Tibial artery (tissue), 4 donors: ENCODE results near the gene PCNT.
"Not testable (repeated sequence)": the region's sequence is repeated elsewhere in the genome, so short reads cannot be mapped to it uniquely, and the experiment has no call there.

Source experiments
- DNase-seq, 2 donors: peaks; one replicate each; pipeline ENCODE4 v3.0.0-alpha.2; 2019
- H3K27ac ChIP-seq, 2 donors: fragments of 200-600 bp; sonication (generic) in 1 of 2; 1 replicate in 1 of 2; 2 replicates in 1 of 2; pipeline ENCODE4 v1.5.1; 2018 to 2019; ENCODE audit warnings: mild to moderate bottlenecking in 1 of 2
- H3K27me3 ChIP-seq, 2 donors: fragments of 200-600 bp; sonication (generic) in 1 of 2; one replicate each; pipeline versions ENCODE4 v1.5.1 to v1.6.0; 2016 to 2019
- H3K36me3 ChIP-seq, 3 donors: fragments of 200-600 bp; sonication (generic) in 2 of 3; one replicate each; pipeline ENCODE4 v1.5.1; 2016 to 2019; ENCODE audit warnings: mild to moderate bottlenecking in 2 of 3
- H3K4me1 ChIP-seq, 4 donors: fragments of 200-600 bp; sonication (generic) in 2 of 4; 1 replicate in 3 of 4; 2 replicates in 1 of 4; pipeline ENCODE4 v1.5.1; 2016 to 2019
- H3K4me3 ChIP-seq, 2 donors: fragments of 200-600 bp; sonication (generic) in 1 of 2; 1 replicate in 1 of 2; 2 replicates in 1 of 2; pipeline ENCODE4 v1.5.1; 2018 to 2019; ENCODE audit warnings: mild to moderate bottlenecking in 2 of 2
- H3K9me3 ChIP-seq, 3 donors: fragments of 200-600 bp; sonication (generic) in 1 of 3; one replicate each; pipeline ENCODE4 v1.5.1; 2016 to 2019
- intact Hi-C: fragments of 100-400 bp; cut with DNase I; formaldehyde crosslinking; loops from one replicate; pipeline ENCODE4 v1.15.0; 2023; ENCODE audit warnings: low total_unique reads
- TF ChIP-seq, protein P1 (sequence below), 2 experiments: fragments of 200-600 bp in 1 of 2; fragments of 450-650 bp in 1 of 2; IDR thresholded peaks; one replicate each; pipeline ENCODE4 v1.5.1; 2017 to 2019; ENCODE audit warnings: antibody characterized with exemption in 2 of 2, mild to moderate bottlenecking in 1 of 2, moderate library complexity in 1 of 2

Gene PCNT

GRCh38 chr21:46448108-46448507 lies 124.2 kb downstream of the PCNT start:
- TF ChIP-seq, protein P1, sequence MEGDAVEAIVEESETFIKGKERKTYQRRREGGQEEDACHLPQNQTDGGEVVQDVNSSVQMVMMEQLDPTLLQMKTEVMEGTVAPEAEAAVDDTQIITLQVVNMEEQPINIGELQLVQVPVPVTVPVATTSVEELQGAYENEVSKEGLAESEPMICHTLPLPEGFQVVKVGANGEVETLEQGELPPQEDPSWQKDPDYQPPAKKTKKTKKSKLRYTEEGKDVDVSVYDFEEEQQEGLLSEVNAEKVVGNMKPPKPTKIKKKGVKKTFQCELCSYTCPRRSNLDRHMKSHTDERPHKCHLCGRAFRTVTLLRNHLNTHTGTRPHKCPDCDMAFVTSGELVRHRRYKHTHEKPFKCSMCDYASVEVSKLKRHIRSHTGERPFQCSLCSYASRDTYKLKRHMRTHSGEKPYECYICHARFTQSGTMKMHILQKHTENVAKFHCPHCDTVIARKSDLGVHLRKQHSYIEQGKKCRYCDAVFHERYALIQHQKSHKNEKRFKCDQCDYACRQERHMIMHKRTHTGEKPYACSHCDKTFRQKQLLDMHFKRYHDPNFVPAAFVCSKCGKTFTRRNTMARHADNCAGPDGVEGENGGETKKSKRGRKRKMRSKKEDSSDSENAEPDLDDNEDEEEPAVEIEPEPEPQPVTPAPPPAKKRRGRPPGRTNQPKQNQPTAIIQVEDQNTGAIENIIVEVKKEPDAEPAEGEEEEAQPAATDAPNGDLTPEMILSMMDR (IDR thresholded peaks at IDR 0.05): no peak
- Histone ChIP-seq H3K4me3 (no peak overlapping the region), H3K4me1 (no peaks in the 10 kb centered on the region), H3K27ac (no peak overlapping the region), H3K27me3 (no peaks in the 10 kb centered on the region), H3K9me3 (peaks cover 0 to 8% (median 5%) of the 10 kb centered on the region in 3 donors), H3K36me3 (peaks cover 5 to 33% (median 21%) of the 10 kb centered on the region in 3 donors)
- DNase-seq: no peak
- intact Hi-C loops: no loop called here

DNA sequence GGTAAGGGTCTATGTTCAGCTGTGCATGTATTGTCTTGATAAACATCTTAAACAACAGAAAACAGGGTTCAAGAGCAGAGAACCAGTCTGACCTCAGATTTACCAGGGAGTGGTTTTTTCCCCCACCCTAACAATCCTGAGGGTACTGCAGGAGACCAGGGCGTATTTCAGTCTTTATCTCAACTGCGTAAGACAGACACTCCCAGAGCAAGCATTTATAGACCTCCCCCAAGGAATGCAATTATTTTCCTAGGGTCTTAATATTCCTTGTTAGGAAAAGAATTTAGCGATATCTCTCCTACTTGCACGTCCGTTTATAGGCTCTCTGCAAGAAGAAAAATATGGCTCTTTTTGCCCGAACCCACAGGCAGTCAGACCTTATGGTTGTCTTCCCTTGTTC lies 124.9 kb downstream of the PCNT start:
- H3K4me1 ChIP-seq, DNase-seq, H3K27ac ChIP-seq, H3K9me3 ChIP-seq, intact Hi-C loops, H3K27me3 ChIP-seq, H3K4me3 ChIP-seq: not testable (repeated sequence)
- H3K36me3 ChIP-seq: peaks cover 3 to 26% (median 15%) of the 10 kb centered on the region in 3 donors

- Histone ChIP-seq H3K9me3 (peaks cover 0 to 8% (median 5%) of the 10 kb centered on the region in 3 donors), H3K27ac (no peak overlapping the region), H3K4me1 (peaks cover 0 to 36% (median 19%) of the 10 kb centered on the region in 4 donors), H3K27me3 (no peaks in the 10 kb centered on the region), H3K36me3 (no peaks in the 10 kb centered on the region), H3K4me3 (no peak overlapping the region)
- intact Hi-C loops: no loop called here
- TF ChIP-seq, protein P1 (IDR thresholded peaks at IDR 0.05): no peak
- DNase-seq: peak in 1 of 2 donors; percentile 1
Measured at GRCh38 chr21:46452710-46453109, 128.8 kb downstream of the PCNT start.

DNA sequence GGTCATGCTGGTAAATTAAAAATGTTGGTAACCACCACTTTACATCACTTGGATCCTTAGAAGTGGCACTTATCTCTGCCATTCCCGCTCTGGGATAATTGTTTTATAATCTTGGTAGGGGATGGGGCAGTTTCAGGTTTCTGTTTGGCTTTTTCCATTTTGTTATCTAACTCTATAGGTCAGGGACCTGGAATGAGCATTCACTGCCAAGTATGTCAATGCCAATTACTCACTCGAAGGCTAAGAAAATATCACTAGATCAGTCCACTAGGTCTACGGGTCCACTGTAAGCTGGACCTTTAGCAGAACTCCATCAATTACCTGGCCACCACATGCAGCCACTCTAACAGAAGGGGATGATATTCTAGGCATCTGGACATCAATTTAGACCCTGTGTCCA lies 130.2 kb downstream of the PCNT start:
- Histone ChIP-seq H3K36me3 (no peaks in the 10 kb centered on the region), H3K4me3 (no peak overlapping the region), H3K4me1 (peaks cover 0 to 39% (median 22%) of the 10 kb centered on the region in 4 donors), H3K27ac (no peak overlapping the region), H3K9me3 (no peaks in the 10 kb centered on the region), H3K27me3 (no peaks in the 10 kb centered on the region)
- TF ChIP-seq, protein P1 (IDR thresholded peaks at IDR 0.05): no peak
- intact Hi-C loops: no loop called here
- no peak for DNase-seq

GRCh38 chr21:46454634-46455390 lies 130.9 kb downstream of the PCNT start:
- DNase-seq: no peak
- intact Hi-C loops: no loop called here
- Histone ChIP-seq H3K9me3 (no peaks in the 10 kb centered on the region), H3K4me3 (no peak overlapping the region), H3K27ac (no peak overlapping the region), H3K4me1 (peaks cover 0 to 42% (median 24%) of the 10 kb centered on the region in 4 donors), H3K27me3 (no peaks in the 10 kb centered on the region), H3K36me3 (no peaks in the 10 kb centered on the region)
- TF ChIP-seq, protein P1 (IDR thresholded peaks at IDR 0.05): no peak

DNA sequence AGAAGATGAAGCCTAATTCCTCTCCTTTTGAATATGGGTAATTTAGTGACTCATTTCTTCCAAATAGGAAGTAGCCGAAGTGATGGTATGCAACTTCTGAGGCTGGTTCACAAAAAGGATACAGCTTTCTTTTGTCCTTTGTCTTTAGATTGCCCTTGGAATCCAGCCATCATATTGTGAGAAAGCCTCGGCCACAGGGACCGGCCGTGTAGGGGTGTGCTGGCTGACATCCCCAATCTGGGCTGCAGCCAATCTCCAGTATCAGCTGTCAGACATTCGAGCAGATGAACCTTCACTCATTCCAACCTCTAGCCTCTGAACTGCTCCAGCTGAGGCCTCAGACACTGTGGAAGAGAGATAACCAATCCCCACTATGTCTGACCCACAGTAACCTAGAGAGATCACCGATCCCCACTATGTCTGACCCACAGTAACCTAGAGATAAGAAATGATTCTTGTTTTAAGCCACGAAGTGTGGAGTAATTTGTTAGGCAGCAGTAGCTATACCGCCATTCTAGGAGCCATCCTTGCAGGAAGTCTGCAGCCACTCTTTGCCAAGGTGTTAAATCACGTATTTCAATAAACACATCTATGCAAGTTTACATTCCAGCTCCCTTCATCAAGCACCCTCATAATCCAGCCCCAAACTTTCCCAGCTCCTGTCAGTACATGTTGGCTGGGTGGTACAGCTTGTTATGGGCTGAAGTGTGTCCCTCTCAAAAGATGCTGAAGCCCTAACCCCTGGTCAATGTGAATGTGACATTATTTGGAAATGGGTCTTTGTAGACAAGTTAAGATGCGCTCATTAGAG lies 131.8 kb downstream of the PCNT start:
- Histone ChIP-seq H3K4me1 (peaks cover 0 to 48% (median 26%) of the 10 kb centered on the region in 4 donors), H3K36me3 (no peaks in the 10 kb centered on the region), H3K27ac (no peak overlapping the region), H3K4me3 (no peak overlapping the region), H3K9me3 (no peaks in the 10 kb centered on the region), H3K27me3 (no peaks in the 10 kb centered on the region)
- DNase-seq: no peak
- TF ChIP-seq, protein P1 (IDR thresholded peaks at IDR 0.05): no peak
- intact Hi-C loops: no loop called here
